H1 (cell line): ENCODE data around the gene PTCHD4. TPM values are rescaled to one million over a fixed set of nuclear protein-coding genes. Genes with fewer than 3 reads are reported as not detected.

ENCODE experiments used
- CTCF ChIA-PET: fragments of 300-600 bp; sonication (Branson Sonifier 250); formaldehyde crosslinking; loops from one replicate; lab custom pipeline; 2021; ENCODE audit not compliant: partially characterized antibody; lab: Charles Lee
- POLR2A ChIA-PET: fragments of 300-600 bp; sonication (Branson Sonifier 250); formaldehyde crosslinking; loops from one replicate; lab custom pipeline; 2021; ENCODE audit warnings: inconsistent platforms; ENCODE audit not compliant: partially characterized antibody; lab: Charles Lee
- DNase-seq, 2 experiments: peaks; one replicate each; pipeline versions ENCODE4 v3.0.0 to v3.0.0-alpha.2; 2010 to 2022; ENCODE audit warnings: low spot score in 2 of 2, low read depth in 1 of 2, mixed read lengths in 1 of 2
- FAIRE-seq: peaks from 2 replicates; lab custom pipeline; 2011; peaks lifted over from hg19 to GRCh38; lab: Jason Lieb, UNC
- H2AFZ ChIP-seq: 2 replicates; pipeline ENCODE4 v1.8.1; 2012; ENCODE audit warnings: low read length, inconsistent platforms
- H2AK5ac ChIP-seq: 2 replicates; pipeline ENCODE4 v1.6.1; 2013; ENCODE audit warnings: low read depth, low read length
- H2BK120ac ChIP-seq: replicated peaks from 2 replicates; pipeline ENCODE3; 2013; ENCODE audit warnings: low read depth, low read length, inconsistent platforms
- H2BK12ac ChIP-seq: 2 replicates; pipeline ENCODE4 v1.6.1; 2013; ENCODE audit warnings: low read depth, low read length
- H2BK15ac ChIP-seq: 2 replicates; pipeline ENCODE4 v1.6.1; 2013; ENCODE audit warnings: low read length
- H2BK20ac ChIP-seq: 2 replicates; pipeline ENCODE4 v1.6.1; 2013; ENCODE audit warnings: low read length
- H2BK5ac ChIP-seq: 2 replicates; pipeline ENCODE4 v1.6.1; 2013; ENCODE audit warnings: low read depth, low read length
- H3K14ac ChIP-seq: 2 replicates; pipeline ENCODE4 v1.6.1; 2013; ENCODE audit warnings: inconsistent platforms; ENCODE audit not compliant: insufficient read length
- H3K18ac ChIP-seq: 2 replicates; pipeline ENCODE4 v1.6.1; 2013; ENCODE audit warnings: low read length; ENCODE audit errors: extremely low read depth
- H3K23ac ChIP-seq: 2 replicates; pipeline ENCODE4 v1.6.1; 2013; ENCODE audit warnings: inconsistent platforms; ENCODE audit not compliant: insufficient read length
- H3K23me2 ChIP-seq: 2 replicates; pipeline ENCODE4 v1.6.1; 2013; ENCODE audit warnings: low read depth, low read length
- H3K27ac ChIP-seq: 2 replicates; pipeline ENCODE4 v1.6.1; 2011; ENCODE audit warnings: low read depth, low read length, inconsistent platforms
- H3K27me3 ChIP-seq, 4 experiments: replicated peaks in 1 of 4; 1 replicate in 1 of 4; 2 replicates in 3 of 4; pipeline versions ENCODE4 v1.6.1 to v1.8.1; 2011 to 2013; ENCODE audit warnings: low read length in 3 of 4, mild to moderate bottlenecking in 3 of 4, inconsistent platforms in 2 of 4, mixed read lengths in 2 of 4, moderate library complexity in 1 of 4; ENCODE audit not compliant: control insufficient read depth in 3 of 4, insufficient read depth in 3 of 4; ENCODE audit errors: extremely low read depth in 1 of 4
- H3K36me3 ChIP-seq, 4 experiments: 2 replicates each; pipeline versions ENCODE4 v1.6.1 to v1.8.1; 2011 to 2013; ENCODE audit warnings: mild to moderate bottlenecking in 4 of 4, low read length in 3 of 4, moderate library complexity in 2 of 4, control low read depth in 1 of 4, inconsistent platforms in 1 of 4; ENCODE audit not compliant: insufficient read depth in 4 of 4, control insufficient read depth in 2 of 4
- H3K4ac ChIP-seq: replicated peaks from 2 replicates; pipeline ENCODE3; 2013; ENCODE audit warnings: low read length, low read depth, mixed read lengths, inconsistent platforms; ENCODE audit not compliant: insufficient read length
- H3K4me1 ChIP-seq, 4 experiments: replicated peaks in 1 of 4; 1 replicate in 1 of 4; 2 replicates in 3 of 4; pipeline versions ENCODE4 v1.6.1 to v1.8.1; 2011 to 2013; ENCODE audit warnings: low read length in 3 of 4, inconsistent platforms in 2 of 4, mixed read lengths in 1 of 4; ENCODE audit not compliant: insufficient read depth in 4 of 4, control insufficient read depth in 3 of 4
- H3K4me2 ChIP-seq, 2 experiments: 2 replicates each; pipeline versions ENCODE4 v1.6.1 to v1.8.1; 2011 to 2013; ENCODE audit warnings: low read depth in 2 of 2, low read length in 2 of 2, control low read depth in 1 of 2, inconsistent platforms in 1 of 2, mild to moderate bottlenecking in 1 of 2; ENCODE audit not compliant: insufficient read depth in 1 of 2
- H3K4me3 ChIP-seq, 4 experiments: fragments of 200-600, 300-600 bp in 1 of 4; sonication (generic), shearing (Covaris generic), sonication (Bioruptor Twin) in 1 of 4; 2 replicates each; pipeline versions ENCODE4 v1.5.1 to v1.8.1; 2011 to 2016; ENCODE audit warnings: low read length in 4 of 4, low read depth in 3 of 4, control low read depth in 2 of 4, inconsistent platforms in 2 of 4, mild to moderate bottlenecking in 2 of 4, mixed read lengths in 1 of 4, moderate library complexity in 1 of 4; ENCODE audit not compliant: insufficient read depth in 2 of 4; ENCODE audit errors: extremely low read depth in 1 of 4
- H3K56ac ChIP-seq: replicated peaks from 2 replicates; pipeline ENCODE3; 2013; ENCODE audit warnings: low read depth, mild to moderate bottlenecking, mixed read lengths, low read length, inconsistent platforms; ENCODE audit not compliant: insufficient read length
- H3K79me1 ChIP-seq: 2 replicates; pipeline ENCODE4 v1.6.1; 2013; ENCODE audit warnings: low read depth, low read length, control low read depth
- H3K79me2 ChIP-seq, 2 experiments: 2 replicates each; pipeline versions ENCODE4 v1.6.1 to v1.8.1; 2012 to 2013; ENCODE audit warnings: low read length in 2 of 2, mild to moderate bottlenecking in 2 of 2, inconsistent platforms in 1 of 2; ENCODE audit not compliant: insufficient read depth in 2 of 2, control insufficient read depth in 1 of 2
- H3K9ac ChIP-seq, 4 experiments: replicated peaks in 1 of 4; 1 replicate in 1 of 4; 2 replicates in 3 of 4; pipeline versions ENCODE4 v1.6.1 to v1.8.1; 2011 to 2013; ENCODE audit warnings: low read depth in 3 of 4, low read length in 3 of 4, control low read depth in 2 of 4, mild to moderate bottlenecking in 2 of 4, moderate library complexity in 2 of 4, inconsistent platforms in 1 of 4; ENCODE audit errors: extremely low read depth in 1 of 4
- H3K9me3 ChIP-seq, 2 experiments: 2 replicates each; pipeline versions ENCODE4 v1.6.1 to v1.8.1; 2012 to 2013; ENCODE audit warnings: mild to moderate bottlenecking in 2 of 2, moderate library complexity in 2 of 2, control low read depth in 1 of 2, inconsistent platforms in 1 of 2, low read depth in 1 of 2, low read length in 1 of 2, mixed read lengths in 1 of 2; ENCODE audit not compliant: insufficient read depth in 2 of 2
- H4K20me1 ChIP-seq, 2 experiments: replicated peaks in 1 of 2; 2 replicates each; pipeline versions ENCODE3 to v1.8.1; 2011 to 2013; ENCODE audit warnings: inconsistent platforms in 2 of 2, low read length in 2 of 2, mild to moderate bottlenecking in 1 of 2; ENCODE audit not compliant: insufficient read depth in 2 of 2, control insufficient read depth in 1 of 2
- H4K5ac ChIP-seq: 2 replicates; pipeline ENCODE4 v1.6.1; 2013; ENCODE audit warnings: low read length, low read depth, mixed read lengths, inconsistent platforms; ENCODE audit not compliant: insufficient read length
- H4K8ac ChIP-seq: 2 replicates; pipeline ENCODE4 v1.8.0; 2013; ENCODE audit warnings: mild to moderate bottlenecking, moderate library complexity, low read length, inconsistent platforms; ENCODE audit not compliant: insufficient read depth; ENCODE audit errors: extremely low read depth
- H4K91ac ChIP-seq: replicated peaks from 2 replicates; pipeline ENCODE3; 2013; ENCODE audit warnings: low read length, mixed read lengths, inconsistent platforms; ENCODE audit not compliant: insufficient read length
- E2F6 ChIP-seq: IDR thresholded peaks from 2 replicates; pipeline ENCODE4 v1.6.1; 2012; ENCODE audit warnings: inconsistent platforms
- HDAC2 ChIP-seq, 2 experiments: fragments of 300-600 bp in 1 of 2; sonication (generic) in 1 of 2; IDR thresholded peaks; 2 replicates each; pipeline ENCODE4 v1.6.1; 2011 to 2012; ENCODE audit warnings: low read depth in 2 of 2, low read length in 2 of 2, mild to moderate bottlenecking in 2 of 2, moderate library complexity in 2 of 2, borderline replicate concordance in 1 of 2, inconsistent platforms in 1 of 2
- MAX ChIP-seq: IDR thresholded peaks from 2 replicates; pipeline ENCODE4 v1.6.1; 2012; ENCODE audit warnings: inconsistent platforms
- SP1 ChIP-seq: IDR thresholded peaks from 2 replicates; pipeline ENCODE4 v1.6.1; 2011; ENCODE audit warnings: low read depth, low read length
- SUZ12 ChIP-seq: fragments of 200-600 bp; sonication (generic); IDR thresholded peaks from 2 replicates; pipeline ENCODE4 v1.6.1; 2012; ENCODE audit warnings: mild to moderate bottlenecking, inconsistent platforms, low read length, moderate library complexity, mixed read lengths
- TBP ChIP-seq: IDR thresholded peaks from 2 replicates; pipeline ENCODE4 v1.6.1; 2011; ENCODE audit warnings: low read depth, low read length, improper control_type of control experiment
- WGBS, 2 experiments: shearing (Covaris generic) in 1 of 2; methylation state at CpG; one replicate each; pipeline versions ENCODE4 v1.1.6 to v1.1.7; 2013 to 2015; ENCODE audit warnings: low lambda C conversion rate in 2 of 2, mixed read lengths in 2 of 2, inconsistent platforms in 1 of 2, low coverage in 1 of 2, missing lambda C conversion rate in 1 of 2; ENCODE audit not compliant: insufficient replicate concordance in 2 of 2, insufficient coverage in 1 of 2, insufficient read length in 1 of 2; ENCODE audit errors: extremely low coverage in 1 of 2, missing lambda C conversion rate in 1 of 2; 5-methylcytosine and 5-hydroxymethylcytosine counted together
- polyA plus RNA-seq, 7 experiments: library from polyadenylated mRNA; depleted of rRNA in 3 of 7; stranded (reverse) in 5 of 7; unstranded in 2 of 7; fragments of >200 nt in 5 of 7; fragments of 200-250 nt in 2 of 7; gene quantifications; 1 replicate in 5 of 7; 2 replicates in 1 of 7; 4 replicates in 1 of 7; pipeline versions ENCODE4 v1.2.1 to v1.2.3, GENCODE V29; 2011 to 2013; ENCODE audit warnings: missing spikeins in 2 of 7, mixed read lengths in 2 of 7
- total RNA-seq: library from RNA; stranded (reverse); fragmentation: NEBNext Ultra II Directional; extraction: Animal tissue kit (Norgen Biotek cat#: 25700); gene quantifications from 2 replicates; pipeline ENCODE4 v1.2.1, GENCODE V29; 2021

The PTCHD4 gene
- total and polyA plus RNA-seq, 2 of the 8 experiments (the other 6 are each of a cell fraction or from before 2014, with no cell fraction given): 0.17 to 0.37 TPM

DNA sequence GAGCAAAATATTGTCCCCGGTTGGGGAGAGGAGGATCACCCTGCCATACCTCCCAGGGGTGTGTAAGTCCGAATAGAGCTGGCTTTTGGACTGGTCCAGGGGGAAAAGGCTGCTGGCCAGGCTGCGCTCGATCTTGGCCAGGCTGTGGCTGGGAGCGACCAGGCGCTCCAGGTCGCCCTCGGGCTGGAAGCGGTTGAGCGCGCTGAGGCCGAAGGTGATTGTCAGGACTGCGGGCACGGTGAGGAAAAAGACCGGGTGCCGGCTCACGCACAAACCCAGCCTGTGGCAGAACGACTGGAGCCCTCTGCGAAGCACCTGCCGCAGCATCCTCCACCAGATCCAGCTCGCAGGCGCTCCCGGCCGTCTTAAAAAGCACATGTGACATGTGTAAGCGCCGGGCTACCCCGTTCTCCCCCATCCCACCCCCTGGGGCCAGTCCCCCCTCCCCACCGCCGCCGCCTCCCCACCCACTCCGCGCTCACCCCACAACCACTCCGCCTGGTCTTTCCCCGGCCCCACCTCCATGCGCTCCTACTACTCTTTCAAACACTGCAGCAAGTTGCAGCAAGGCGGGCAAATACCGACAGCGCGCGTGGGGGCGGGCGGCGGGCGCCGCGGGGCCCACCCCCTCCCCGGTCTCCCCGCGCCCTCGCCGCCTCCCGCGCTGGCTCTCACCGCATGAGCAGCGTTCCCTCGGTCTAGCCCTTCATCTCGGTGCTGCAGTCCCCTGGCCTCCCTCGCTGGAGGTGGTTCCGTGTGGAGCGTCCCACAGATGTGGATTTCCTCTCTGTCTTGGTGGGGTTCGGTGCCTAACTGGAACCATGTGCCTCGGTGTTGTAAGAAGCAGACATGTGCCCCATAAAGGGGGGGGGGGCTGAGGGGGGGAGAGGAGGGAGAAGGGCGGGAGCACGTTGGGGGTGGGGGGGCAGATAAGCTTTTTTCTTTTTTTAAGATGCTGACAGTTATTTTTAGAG is 42.4 kb downstream of the PTCHD4 start:
- ChIA-PET CTCF (interaction anchor here (0.9 to 1.2 kb wide), 2 partner anchors 19 to 281 kb away, joined by 5 to 6 read pairs; no protein-coding TSS in a partner anchor), POLR2A (interaction anchor here (0.5 kb wide), 1 partner anchor 101 kb away, joined by 3 read pairs; no protein-coding TSS in a partner anchor)
- no peak overlapping the region for H2BK20ac ChIP-seq
- peak in 1 of 2 experiments; percentile 60 for DNase-seq
- H3K27me3 ChIP-seq: peaks cover 6 to 21% (median 16%) of the 10 kb centered on the region in 4 experiments
- H3K56ac ChIP-seq: no peak overlapping the region
- no peak overlapping the region for H2BK120ac ChIP-seq
- H3K79me2 ChIP-seq: no peaks in the 10 kb centered on the region
- H3K14ac ChIP-seq: no peak overlapping the region
- no peak overlapping the region for H2BK12ac ChIP-seq
- no peaks in the 10 kb centered on the region for H3K79me1 ChIP-seq
- no peak overlapping the region for H3K4ac ChIP-seq
- H2BK15ac ChIP-seq: no peak overlapping the region
- peaks cover 12% of the 10 kb centered on the region for H3K23me2 ChIP-seq
- no peak for FAIRE-seq
- H3K23ac ChIP-seq: no peak overlapping the region
- H4K8ac ChIP-seq: peak overlapping the region; percentile 81; the same call in 1 of the 2 replicates
- H4K20me1 ChIP-seq: peaks cover 0 to 2% of the 10 kb centered on the region in 2 experiments
- peak overlapping the region; percentile 12 for H4K91ac ChIP-seq
- H4K5ac ChIP-seq: peak overlapping the region; percentile 4
- no peak overlapping the region for H3K27ac ChIP-seq
- H2AK5ac ChIP-seq: no peak overlapping the region
- H3K36me3 ChIP-seq: no peaks in the 10 kb centered on the region
- H3K9me3 ChIP-seq: no peaks in the 10 kb centered on the region
- TF ChIP-seq E2F6 (peak; percentile 69), MAX (peak; percentile 64), HDAC2 (IDR thresholded peaks at IDR 0.05; ENCODE audit: borderline replicate concordance in 1 of 2, low read depth in 2 of 2, low read length in 2 of 2) (no peak), SP1 (no peak), SUZ12 (peak; percentile 46; the same call in 1 of the 2 replicates), TBP (0 out of 2 replicates have a peak, but pooled peaks have one; percentile 29)
- peaks cover 3 to 7% (median 6%) of the 10 kb centered on the region in 4 experiments; a peak in 6 of 7 replicates for H3K4me1 ChIP-seq
- H3K9ac ChIP-seq: peak overlapping the region in 1 of 4 experiments; percentile 43; a peak in 2 of 7 replicates
- H2BK5ac ChIP-seq: no peak overlapping the region
- 0 out of 2 replicates have a peak overlapping the region, but pooled peaks have one; percentile 24 for H3K18ac ChIP-seq
- H3K4me2 ChIP-seq: peak overlapping the region; percentile 89 to 94
- H2AFZ ChIP-seq: 0 out of 2 replicates have a peak overlapping the region, but pooled peaks have one; percentile 79
- 6% methylated on average over 23 of the region's 64 CpGs; no CpG with 5 or more reads in 1 of the 2 experiments for WGBS, 2 experiments
- H3K4me3 ChIP-seq: peak overlapping the region; percentile 30 to 70 (median 42)
